IPS-15b (cell line): ENCODE measurements around the gene TLE4.

Experiments
- H3K27me3 ChIP-seq: one replicate; pipeline ENCODE4 v1.6.1; 2013; ENCODE audit warnings: low read length; ENCODE audit not compliant: control insufficient read depth, insufficient read depth
- H3K36me3 ChIP-seq: one replicate; pipeline ENCODE4 v1.6.1; 2013; ENCODE audit warnings: low read length; ENCODE audit not compliant: control insufficient read depth, insufficient read depth
- H3K4me1 ChIP-seq: one replicate; pipeline ENCODE4 v1.6.1; 2013; ENCODE audit warnings: mild to moderate bottlenecking, low read length; ENCODE audit not compliant: control insufficient read depth, insufficient read depth
- H3K4me3 ChIP-seq: one replicate; pipeline ENCODE4 v1.5.1; 2013; ENCODE audit warnings: low read depth, low read length
- H3K9ac ChIP-seq: one replicate; pipeline ENCODE4 v1.6.1; 2013; ENCODE audit warnings: low read depth, mild to moderate bottlenecking, low read length
- H3K9me3 ChIP-seq: one replicate; pipeline ENCODE4 v1.6.1; 2013; ENCODE audit warnings: mild to moderate bottlenecking, low read length; ENCODE audit not compliant: control insufficient read depth, insufficient read depth

Gene TLE4

GRCh38 chr9:79573412-79573923, 1.7 kb downstream of the TLE4 start:
- Histone ChIP-seq H3K4me3 (peak overlapping the region; percentile 65), H3K9ac (peak overlapping the region; percentile 67)

GRCh38 chr9:79574136-79574535, 2.4 kb downstream of the TLE4 start:
- H3K9ac ChIP-seq = no peak overlapping the region
- no peaks in the 10 kb centered on the region for H3K27me3 ChIP-seq
- H3K4me3 ChIP-seq = peak overlapping the region; percentile 65

More at GRCh38 chr9:79573412-79573923, 1.7 kb downstream of the TLE4 start:
- Histone ChIP-seq H3K9me3 (no peaks in the 10 kb centered on the region), H3K27me3 (no peaks in the 10 kb centered on the region), H3K4me1 (peaks cover 7% of the 10 kb centered on the region), H3K36me3 (no peaks in the 10 kb centered on the region)

GRCh38 chr9:79574781-79575180, 3.0 kb downstream of the TLE4 start:
- no peaks in the 10 kb centered on the region for H3K36me3 ChIP-seq
- peak overlapping the region; percentile 65 for H3K4me3 ChIP-seq
- no peaks in the 10 kb centered on the region for H3K27me3 ChIP-seq
- H3K9me3 ChIP-seq = no peaks in the 10 kb centered on the region
- peaks cover 7% of the 10 kb centered on the region for H3K4me1 ChIP-seq
- no peak overlapping the region for H3K9ac ChIP-seq

More at GRCh38 chr9:79574136-79574535, 2.4 kb downstream of the TLE4 start:
- Histone ChIP-seq H3K4me1 (peaks cover 7% of the 10 kb centered on the region), H3K9me3 (no peaks in the 10 kb centered on the region), H3K36me3 (no peaks in the 10 kb centered on the region)

- Histone ChIP-seq H3K9ac (no peak overlapping the region), H3K9me3 (no peaks in the 10 kb centered on the region), H3K4me3 (no peak overlapping the region), H3K27me3 (no peaks in the 10 kb centered on the region), H3K4me1 (peaks cover 7% of the 10 kb centered on the region), H3K36me3 (no peaks in the 10 kb centered on the region)
Measured at GRCh38 chr9:79575547-79575946, 3.8 kb downstream of the TLE4 start.

GRCh38 chr9:79577969-79578723, 6.4 kb downstream of the TLE4 start:
- Histone ChIP-seq H3K9ac (no peak overlapping the region), H3K36me3 (no peaks in the 10 kb centered on the region), H3K9me3 (no peaks in the 10 kb centered on the region), H3K27me3 (no peaks in the 10 kb centered on the region), H3K4me1 (peaks cover 15% of the 10 kb centered on the region), H3K4me3 (no peak overlapping the region)

- H3K36me3 ChIP-seq = no peaks in the 10 kb centered on the region
- H3K9me3 ChIP-seq = no peaks in the 10 kb centered on the region
- no peak overlapping the region for H3K9ac ChIP-seq
- H3K4me1 ChIP-seq = peaks cover 18% of the 10 kb centered on the region
- no peak overlapping the region for H3K4me3 ChIP-seq
- no peaks in the 10 kb centered on the region for H3K27me3 ChIP-seq
Measured at GRCh38 chr9:79578891-79579290, 7.1 kb downstream of the TLE4 start.

- no peaks in the 10 kb centered on the region for H3K27me3 ChIP-seq
- no peak overlapping the region for H3K4me3 ChIP-seq
- H3K9ac ChIP-seq = no peak overlapping the region
- H3K4me1 ChIP-seq = peaks cover 19% of the 10 kb centered on the region
- no peaks in the 10 kb centered on the region for H3K9me3 ChIP-seq
- no peaks in the 10 kb centered on the region for H3K36me3 ChIP-seq
Measured at GRCh38 chr9:79579624-79580023, 7.9 kb downstream of the TLE4 start.

- Histone ChIP-seq H3K9ac (no peak overlapping the region), H3K36me3 (no peaks in the 10 kb centered on the region), H3K4me1 (peaks cover 17% of the 10 kb centered on the region), H3K4me3 (no peak overlapping the region), H3K9me3 (no peaks in the 10 kb centered on the region), H3K27me3 (no peaks in the 10 kb centered on the region)
Measured at GRCh38 chr9:79580055-79580454, 8.3 kb downstream of the TLE4 start.

- Histone ChIP-seq H3K9ac (no peak overlapping the region), H3K9me3 (no peaks in the 10 kb centered on the region), H3K36me3 (no peaks in the 10 kb centered on the region), H3K4me3 (no peak overlapping the region), H3K27me3 (no peaks in the 10 kb centered on the region), H3K4me1 (peaks cover 17% of the 10 kb centered on the region)
Measured at GRCh38 chr9:79581388-79581787, 9.6 kb downstream of the TLE4 start.

GRCh38 chr9:79581794-79582193, 10.0 kb downstream of the TLE4 start:
- no peaks in the 10 kb centered on the region for H3K27me3 ChIP-seq
- H3K36me3 ChIP-seq = no peaks in the 10 kb centered on the region
- H3K4me1 ChIP-seq = peaks cover 17% of the 10 kb centered on the region
- H3K9me3 ChIP-seq = no peaks in the 10 kb centered on the region
- no peak overlapping the region for H3K9ac ChIP-seq
- no peak overlapping the region for H3K4me3 ChIP-seq

- no peaks in the 10 kb centered on the region for H3K9me3 ChIP-seq
- H3K4me1 ChIP-seq = peaks cover 17% of the 10 kb centered on the region
- H3K27me3 ChIP-seq = no peaks in the 10 kb centered on the region
- no peak overlapping the region for H3K4me3 ChIP-seq
- no peaks in the 10 kb centered on the region for H3K36me3 ChIP-seq
- H3K9ac ChIP-seq = no peak overlapping the region
Measured at GRCh38 chr9:79583952-79584654, 12.3 kb downstream of the TLE4 start.

- Histone ChIP-seq H3K4me3 (no peak overlapping the region), H3K27me3 (no peaks in the 10 kb centered on the region), H3K36me3 (no peaks in the 10 kb centered on the region), H3K4me1 (peaks cover 17% of the 10 kb centered on the region), H3K9ac (no peak overlapping the region), H3K9me3 (no peaks in the 10 kb centered on the region)
Measured at GRCh38 chr9:79584655-79584982, 12.9 kb downstream of the TLE4 start.
